ENCODE results near the gene ZNF750. TPM values are rescaled to one million over a fixed set of nuclear protein-coding genes. Genes with fewer than 3 reads are reported as not detected.

ZNF750 gene
- total RNA-seq, 1 donor from 2014 or later = not detected

GRCh38 chr17:82804442-82805191, 35.2 kb downstream of the ZNF750 start:
- peak; percentile 94 for ATAC-seq
- peak; percentile 86 for DNase-seq (ENCODE audit: low spot score)
- intact Hi-C loops (cut with DNase I) = no loop called here

- no peak for DNase-seq (ENCODE audit: low spot score)
- no peak for ATAC-seq
- intact Hi-C loops (cut with DNase I) = no loop called here
Measured at GRCh38 chr17:82803606-82804005, 36.2 kb downstream of the ZNF750 start.

GRCh38 chr17:82803185-82803584, 36.6 kb downstream of the ZNF750 start:
- DNase-seq (ENCODE audit: low spot score) (no peak), ATAC-seq (no peak)
- intact Hi-C loops (cut with DNase I) = no loop called here

- intact Hi-C loops (cut with DNase I) = no loop called here
- DNase-seq (ENCODE audit: low spot score) = no peak
- ATAC-seq = no peak
Measured at GRCh38 chr17:82802075-82802780, 37.6 kb downstream of the ZNF750 start.

GRCh38 chr17:82801377-82801970, 38.3 kb downstream of the ZNF750 start:
- no peak for ATAC-seq
- no peak for DNase-seq (ENCODE audit: low spot score)
- intact Hi-C loops (cut with DNase I) = no loop called here

- DNase-seq (ENCODE audit: low spot score) = no peak
- intact Hi-C loops (cut with DNase I) = no loop called here
- no peak for ATAC-seq
Measured at GRCh38 chr17:82800885-82801284, 38.9 kb downstream of the ZNF750 start.

- DNase-seq (ENCODE audit: low spot score) = no peak
- ATAC-seq = no peak
- intact Hi-C loops (cut with DNase I) = no loop called here
Measured at GRCh38 chr17:82799591-82799990, 40.2 kb downstream of the ZNF750 start.

GRCh38 chr17:82798752-82799151, 41.1 kb downstream of the ZNF750 start:
- intact Hi-C loops (cut with DNase I) = no loop called here

GRCh38 chr17:82797061-82797460, 42.8 kb downstream of the ZNF750 start:
- DNase-seq (ENCODE audit: low spot score) (no peak), ATAC-seq (no peak)
- intact Hi-C loops (cut with DNase I) = no loop called here

More at GRCh38 chr17:82798752-82799151, 41.1 kb downstream of the ZNF750 start:
- no peak for DNase-seq (ENCODE audit: low spot score)
- ATAC-seq = no peak

- no peak for ATAC-seq
- intact Hi-C loops (cut with DNase I) = no loop called here
- no peak for DNase-seq (ENCODE audit: low spot score)
Measured at GRCh38 chr17:82795615-82796014, 44.2 kb downstream of the ZNF750 start.

GRCh38 chr17:82794781-82795482, 44.9 kb downstream of the ZNF750 start:
- DNase-seq (ENCODE audit: low spot score) = no peak
- intact Hi-C loops (cut with DNase I) = no loop called here
- peak; percentile 58 for ATAC-seq

GRCh38 chr17:82793974-82794630, 45.7 kb downstream of the ZNF750 start:
- DNase-seq (ENCODE audit: low spot score) (no peak), ATAC-seq (peak; percentile 70)
- intact Hi-C loops (cut with DNase I) = no loop called here

GRCh38 chr17:82791532-82791931, 48.3 kb downstream of the ZNF750 start:
- intact Hi-C loops (cut with DNase I) = no loop called here
- no peak for ATAC-seq
- no peak for DNase-seq (ENCODE audit: low spot score)

- no peak for DNase-seq (ENCODE audit: low spot score)
- no peak for ATAC-seq
- intact Hi-C loops (cut with DNase I) = no loop called here
Measured at GRCh38 chr17:82790391-82790790, 49.4 kb downstream of the ZNF750 start.

- no peak for DNase-seq (ENCODE audit: low spot score)
- intact Hi-C loops (cut with DNase I) = no loop called here
- no peak for ATAC-seq
Measured at GRCh38 chr17:82789806-82790205, 50.0 kb downstream of the ZNF750 start.

- intact Hi-C loops (cut with DNase I) = no loop called here
- DNase-seq (ENCODE audit: low spot score) (no peak), ATAC-seq (no peak)
Measured at GRCh38 chr17:82789051-82789592, 50.7 kb downstream of the ZNF750 start.

- ATAC-seq (no peak), DNase-seq (ENCODE audit: low spot score) (no peak)
- intact Hi-C loops (cut with DNase I) = no loop called here
Measured at GRCh38 chr17:82788206-82789001, 51.4 kb downstream of the ZNF750 start.

Measured in sciatic nerve (tissue), 2 donors.